ENCODE data around the gene IQUB.

The IQUB gene

DNA sequence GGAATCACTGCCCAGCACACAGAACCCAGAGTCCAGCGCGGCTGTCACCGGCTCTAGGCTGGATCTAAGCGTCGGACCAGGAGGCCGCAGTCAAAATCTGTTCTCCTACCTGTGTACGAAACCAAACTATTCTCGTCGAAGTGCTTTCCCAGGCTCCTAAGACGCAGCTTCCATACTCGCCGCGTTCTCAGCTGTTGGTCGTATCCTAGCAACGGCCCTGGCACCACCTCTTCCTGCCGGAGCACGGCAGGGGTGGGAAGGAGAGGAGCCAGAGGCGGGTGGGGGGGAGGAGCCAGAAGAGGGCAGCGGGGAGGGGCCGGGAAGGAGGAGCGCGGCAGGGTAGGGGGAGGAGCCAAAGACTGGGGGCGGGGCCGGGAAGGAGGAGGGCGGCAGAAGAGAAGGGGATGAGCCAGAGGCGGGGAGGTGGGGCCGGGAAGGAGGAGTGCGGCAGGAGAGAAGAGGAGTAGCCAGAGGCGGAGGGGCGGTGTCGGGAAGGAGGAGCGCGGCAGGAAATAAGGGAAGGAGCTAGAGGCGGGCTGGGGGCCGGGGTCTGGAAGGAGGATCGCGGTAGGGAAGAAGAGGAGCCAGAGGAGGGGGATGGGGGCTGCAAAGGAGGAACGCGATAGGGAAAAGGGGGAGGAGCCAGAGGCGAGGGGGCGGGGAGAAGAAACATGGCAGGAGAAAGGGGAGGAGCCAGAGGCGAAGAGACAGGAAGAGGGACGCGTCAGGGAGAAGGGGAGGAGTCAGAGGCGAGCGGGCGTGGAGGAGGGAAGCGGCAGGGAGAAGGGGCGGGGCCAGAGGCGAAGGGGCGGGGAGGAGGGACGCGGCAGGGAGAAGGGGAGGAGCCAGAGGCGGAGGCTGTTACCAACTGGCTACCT, at the start of gene IQUB:
Gene IQUB, minus strand, starts transcription at position 213 of the 878 bp plus-strand sequence. CDS start 22,255 bp downstream, outside the sequence.
- H3K9me3 ChIP-seq = no peaks in the 10 kb centered on the region
- no peaks in the 10 kb centered on the region for H3K36me3 ChIP-seq (replicated peaks)
- peaks cover 9% of the 10 kb centered on the region; the same call in 1 of the 2 replicates for H3K4me1 ChIP-seq
- H3K27me3 ChIP-seq (ENCODE audit: low read depth) = peaks cover 12% of the 10 kb centered on the region
- in situ Hi-C loops (cut with MboI; ENCODE audit: low sequenced_read_pairs) = no loop called here
- peak; percentile 95 to 99 for DNase-seq (ENCODE audit: low spot score in 2 of 2)
- H3K4me3 ChIP-seq = peak within 1 kb of the TSS; percentile 65

DNA sequence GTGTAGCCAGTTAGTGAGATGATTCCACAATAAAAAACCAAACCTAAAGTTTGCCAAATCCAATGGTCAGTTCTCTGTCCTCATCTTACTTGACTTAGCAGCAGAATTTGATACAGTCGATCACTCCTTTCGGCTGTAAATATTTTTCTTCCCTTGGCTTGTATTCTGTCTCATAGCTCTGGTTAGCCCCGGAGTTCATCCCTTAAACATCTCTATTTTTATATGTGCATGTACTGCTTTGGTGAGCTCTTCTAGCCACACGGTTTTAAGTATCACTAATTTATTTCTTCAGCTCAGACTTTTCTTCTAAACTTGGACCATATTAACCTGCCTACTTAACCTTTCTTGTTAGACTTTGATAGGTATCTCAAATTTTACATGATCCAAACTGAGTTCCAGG, 49.4 kb upstream of the IQUB start:
- Histone ChIP-seq H3K9me3 (no peaks in the 10 kb centered on the region), H3K36me3 (replicated peaks) (no peaks in the 10 kb centered on the region), H3K4me1 (peaks cover 9% of the 10 kb centered on the region), H3K27me3 (ENCODE audit: low read depth) (peaks cover 5% of the 10 kb centered on the region; the same call in 1 of the 2 replicates), H3K4me3 (no peak overlapping the region)
- in situ Hi-C loops (cut with MboI; ENCODE audit: low sequenced_read_pairs) = no loop called here
- DNase-seq (ENCODE audit: low spot score in 2 of 2) = no peak

DNA sequence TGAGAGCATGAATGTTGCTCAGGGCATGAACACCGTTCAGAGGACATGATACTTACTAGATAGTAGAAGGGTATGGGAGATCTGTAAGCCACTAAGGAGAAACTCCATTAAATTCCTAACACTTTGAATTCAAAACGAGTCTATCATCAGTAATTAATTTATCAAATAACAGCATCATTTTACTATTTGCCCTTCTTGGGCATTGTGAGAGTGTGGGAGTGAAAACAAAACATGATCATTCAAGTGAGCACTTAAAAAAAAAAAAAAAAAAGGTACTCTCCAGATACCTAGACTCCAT, 46.7 kb upstream of the IQUB start:
- H3K36me3 ChIP-seq (replicated peaks) = no peaks in the 10 kb centered on the region
- in situ Hi-C loops (cut with MboI; ENCODE audit: low sequenced_read_pairs) = no loop called here

GRCh38 chr7:123580406-123581161, 46.2 kb upstream of the IQUB start:
- H3K9me3 ChIP-seq = no peaks in the 10 kb centered on the region
- no peaks in the 10 kb centered on the region; the same call in 1 of the 2 replicates for H3K27me3 ChIP-seq (ENCODE audit: low read depth)
- H3K36me3 ChIP-seq (replicated peaks) = no peaks in the 10 kb centered on the region
- in situ Hi-C loops (cut with MboI; ENCODE audit: low sequenced_read_pairs) = no loop called here
- peaks cover 9% of the 10 kb centered on the region for H3K4me1 ChIP-seq
- no peak overlapping the region for H3K4me3 ChIP-seq
- peak; percentile 44 to 51 for DNase-seq (ENCODE audit: low spot score in 2 of 2)

More for the DNA sequence above, 46.7 kb upstream of the IQUB start:
- Histone ChIP-seq H3K27me3 (ENCODE audit: low read depth) (peaks cover 3% of the 10 kb centered on the region; the same call in 1 of the 2 replicates), H3K4me3 (no peak overlapping the region), H3K4me1 (peaks cover 9% of the 10 kb centered on the region), H3K9me3 (no peaks in the 10 kb centered on the region)
- no peak for DNase-seq (ENCODE audit: low spot score in 2 of 2)

DNA sequence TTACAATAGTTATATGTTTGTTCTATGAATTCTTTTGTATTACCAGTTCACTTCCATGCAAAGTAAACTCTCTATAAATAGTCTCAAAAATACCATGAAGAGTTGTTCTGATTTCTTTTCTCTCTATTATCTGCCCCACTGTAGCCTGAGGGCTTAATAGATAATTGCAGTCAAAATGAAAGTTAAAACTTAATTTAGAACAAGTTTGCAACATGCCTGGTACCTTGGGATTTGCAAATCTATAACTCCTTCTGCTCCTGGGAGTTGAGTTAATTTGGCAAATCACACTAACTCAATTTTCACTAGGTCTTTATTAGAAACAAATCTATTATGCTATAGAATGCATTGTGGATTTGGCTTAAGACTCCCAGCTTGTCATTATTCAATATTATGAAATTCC, 45.0 kb upstream of the IQUB start:
- in situ Hi-C loops (cut with MboI; ENCODE audit: low sequenced_read_pairs) = no loop called here
- peaks cover 9% of the 10 kb centered on the region for H3K4me1 ChIP-seq
- no peaks in the 10 kb centered on the region for H3K27me3 ChIP-seq (ENCODE audit: low read depth)
- DNase-seq (ENCODE audit: low spot score in 2 of 2) = peak in 1 of 2 experiments; percentile 27
- H3K36me3 ChIP-seq (replicated peaks) = no peaks in the 10 kb centered on the region
- no peak overlapping the region for H3K4me3 ChIP-seq
- H3K9me3 ChIP-seq = no peaks in the 10 kb centered on the region

GRCh38 chr7:123573896-123574467, 39.6 kb upstream of the IQUB start:
- Histone ChIP-seq H3K36me3 (replicated peaks) (no peaks in the 10 kb centered on the region), H3K27me3 (ENCODE audit: low read depth) (no peaks in the 10 kb centered on the region), H3K4me3 (no peak overlapping the region), H3K4me1 (peaks cover under 1% of the 10 kb centered on the region; the same call in 1 of the 2 replicates), H3K9me3 (no peaks in the 10 kb centered on the region)
- DNase-seq (ENCODE audit: low spot score in 2 of 2) = no peak
- in situ Hi-C loops (cut with MboI; ENCODE audit: low sequenced_read_pairs) = no loop called here

DNA sequence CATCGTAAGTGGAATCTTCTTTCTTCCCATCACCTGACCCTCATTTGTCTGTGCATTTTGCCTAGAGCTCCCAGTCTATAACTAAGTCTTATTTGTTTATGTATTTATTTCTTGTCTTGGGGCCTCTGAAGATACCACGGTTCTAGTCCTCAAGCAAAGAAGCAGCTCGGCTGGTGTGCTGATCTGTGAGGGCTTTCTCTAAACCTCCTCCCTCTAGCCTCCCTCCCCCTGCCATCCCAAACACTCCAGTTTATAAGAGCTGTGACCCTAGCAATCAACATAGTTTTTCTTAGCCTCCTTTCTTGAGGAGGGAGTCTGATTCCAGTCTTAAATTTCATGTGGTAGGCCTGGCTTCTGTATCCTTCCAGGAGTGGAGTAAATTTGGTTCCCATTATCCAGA, 38.9 kb upstream of the IQUB start:
- no peaks in the 10 kb centered on the region for H3K27me3 ChIP-seq (ENCODE audit: low read depth)
- H3K4me3 ChIP-seq = no peak overlapping the region
- no peak for DNase-seq (ENCODE audit: low spot score in 2 of 2)
- no peaks in the 10 kb centered on the region for H3K4me1 ChIP-seq
- in situ Hi-C loops (cut with MboI; ENCODE audit: low sequenced_read_pairs) = no loop called here
- no peaks in the 10 kb centered on the region for H3K36me3 ChIP-seq (replicated peaks)
- H3K9me3 ChIP-seq = no peaks in the 10 kb centered on the region

DNA sequence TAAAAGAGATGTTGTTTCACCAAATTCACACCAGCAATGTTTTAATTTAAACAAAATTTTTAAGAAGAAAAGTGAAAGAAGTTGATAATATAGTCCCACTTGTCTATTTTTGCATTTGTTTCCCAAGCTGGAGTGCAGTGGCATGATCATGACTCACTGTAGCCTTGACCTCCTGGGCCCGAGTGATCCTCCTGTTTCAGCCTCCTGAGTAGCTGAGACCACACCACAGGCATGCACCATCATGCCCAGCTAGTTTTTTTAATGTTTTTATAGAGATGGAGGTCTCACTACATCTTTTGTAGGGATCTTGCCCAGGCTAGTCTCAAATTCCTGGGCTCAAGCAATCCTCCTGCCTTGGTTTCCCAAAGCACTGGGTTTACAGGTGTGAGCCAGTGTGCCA, 37.3 kb upstream of the IQUB start:
- no peak for DNase-seq (ENCODE audit: low spot score in 2 of 2)
- in situ Hi-C loops (cut with MboI; ENCODE audit: low sequenced_read_pairs) = no loop called here
- no peaks in the 10 kb centered on the region for H3K27me3 ChIP-seq (ENCODE audit: low read depth)

DNA sequence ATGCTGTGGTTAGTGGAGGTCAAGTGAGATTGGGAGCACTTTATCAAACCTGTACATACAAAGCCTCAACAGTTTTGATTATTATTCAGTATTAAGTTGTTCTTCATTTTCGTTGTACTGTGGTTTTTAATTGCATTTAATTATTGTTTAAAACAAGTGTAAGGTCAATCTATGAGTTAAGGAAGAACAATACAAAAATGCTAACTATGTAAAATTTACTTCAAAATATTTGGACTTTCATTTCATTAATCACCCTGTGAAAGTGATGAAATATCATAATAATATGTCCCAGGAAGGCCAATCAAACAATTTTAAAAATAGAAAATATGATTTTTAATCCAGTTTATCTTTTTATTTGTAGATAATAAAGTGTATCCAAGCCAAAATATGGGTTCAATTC, 36.8 kb upstream of the IQUB start:
- H3K36me3 ChIP-seq (replicated peaks) = no peaks in the 10 kb centered on the region
- no peaks in the 10 kb centered on the region for H3K9me3 ChIP-seq
- in situ Hi-C loops (cut with MboI; ENCODE audit: low sequenced_read_pairs) = no loop called here
- H3K4me3 ChIP-seq = no peak overlapping the region
- no peaks in the 10 kb centered on the region for H3K27me3 ChIP-seq (ENCODE audit: low read depth)
- no peak for DNase-seq (ENCODE audit: low spot score in 2 of 2)
- no peaks in the 10 kb centered on the region for H3K4me1 ChIP-seq

More for the DNA sequence above, 37.3 kb upstream of the IQUB start:
- no peaks in the 10 kb centered on the region for H3K9me3 ChIP-seq
- H3K36me3 ChIP-seq (replicated peaks) = no peaks in the 10 kb centered on the region
- H3K4me1 ChIP-seq = no peaks in the 10 kb centered on the region
- no peak overlapping the region for H3K4me3 ChIP-seq

GRCh38 chr7:123570390-123571182, 36.2 kb upstream of the IQUB start:
- H3K4me3 ChIP-seq = no peak overlapping the region
- no peaks in the 10 kb centered on the region for H3K36me3 ChIP-seq (replicated peaks)
- in situ Hi-C loops (cut with MboI; ENCODE audit: low sequenced_read_pairs) = no loop called here
- no peaks in the 10 kb centered on the region for H3K4me1 ChIP-seq
- DNase-seq (ENCODE audit: low spot score in 2 of 2) = no peak
- H3K9me3 ChIP-seq = no peaks in the 10 kb centered on the region
- no peaks in the 10 kb centered on the region for H3K27me3 ChIP-seq (ENCODE audit: low read depth)

DNA sequence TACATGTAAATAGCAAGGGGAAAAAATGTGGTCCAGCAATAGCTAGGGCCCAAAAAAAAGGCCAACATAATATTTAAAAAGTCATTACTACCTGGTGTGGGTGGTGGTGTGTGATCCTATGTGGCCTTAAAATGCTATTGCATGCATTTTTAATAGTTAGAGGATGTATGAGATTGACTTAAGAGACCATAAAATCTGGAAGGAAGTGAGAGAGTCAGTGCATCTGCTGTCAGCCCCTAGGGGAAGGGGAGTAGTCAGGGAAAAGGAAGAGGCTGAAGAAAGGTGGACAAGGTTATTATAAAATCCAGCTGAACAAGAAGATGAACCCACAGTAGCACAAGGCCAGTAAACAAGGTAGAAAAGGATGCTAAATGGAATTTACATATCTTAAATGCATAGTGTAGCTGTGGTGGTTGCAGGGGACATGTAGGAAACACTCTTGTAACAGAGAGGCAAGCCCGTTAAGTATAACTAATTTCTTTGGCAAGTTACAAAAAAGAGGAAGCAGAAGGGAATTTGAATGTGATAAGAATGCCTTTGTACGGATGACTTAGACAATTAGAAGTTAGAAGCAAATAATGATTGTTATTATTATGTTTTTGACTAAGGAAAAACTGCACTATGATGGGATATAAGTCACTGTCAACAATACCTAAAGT, 35.1 kb upstream of the IQUB start:
- DNase-seq (ENCODE audit: low spot score in 2 of 2) = no peak
- Histone ChIP-seq H3K36me3 (replicated peaks) (no peaks in the 10 kb centered on the region), H3K27me3 (ENCODE audit: low read depth) (no peaks in the 10 kb centered on the region), H3K9me3 (no peaks in the 10 kb centered on the region), H3K4me1 (no peaks in the 10 kb centered on the region), H3K4me3 (no peak overlapping the region)
- in situ Hi-C loops (cut with MboI; ENCODE audit: low sequenced_read_pairs) = no loop called here

DNA sequence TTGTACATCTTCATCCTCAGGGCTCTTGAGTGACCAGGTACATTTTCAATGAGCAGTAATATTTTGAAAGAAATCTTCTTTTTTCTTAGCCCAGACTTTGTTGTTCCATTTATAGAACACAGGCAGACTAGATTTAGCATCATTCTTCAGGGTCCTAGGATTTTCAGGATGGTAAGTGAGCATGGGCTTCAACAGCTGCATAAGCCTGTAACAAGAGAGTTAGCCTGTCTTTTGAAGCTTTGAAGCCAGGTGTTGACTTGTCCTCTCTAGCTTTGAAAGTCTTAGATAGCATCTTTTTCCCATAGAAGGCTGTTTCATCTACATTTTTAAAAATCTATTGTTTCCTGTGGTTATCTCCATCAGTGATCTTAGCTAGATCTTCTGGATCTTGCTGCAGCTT, 27.7 kb upstream of the IQUB start:
- no peak for DNase-seq (ENCODE audit: low spot score in 2 of 2)
- no peaks in the 10 kb centered on the region for H3K9me3 ChIP-seq

More for the DNA sequence above, 27.7 kb upstream of the IQUB start:
- H3K27me3 ChIP-seq (ENCODE audit: low read depth) = no peaks in the 10 kb centered on the region
- in situ Hi-C loops (cut with MboI; ENCODE audit: low sequenced_read_pairs) = no loop called here
- no peaks in the 10 kb centered on the region for H3K4me1 ChIP-seq
- H3K4me3 ChIP-seq = no peak overlapping the region
- no peaks in the 10 kb centered on the region for H3K36me3 ChIP-seq (replicated peaks)

All from HAP-1 (cell line).